Stomach (tissue), 19 donors: Measurements from ENCODE around the gene SH3TC1. TPM values are rescaled to one million over a fixed set of nuclear protein-coding genes. Genes with fewer than 3 reads are reported as not detected.
A peak's percentile ranks its signal among the peaks of the same experiment; 100 is the strongest.

ENCODE experiments used
- DNase-seq, 2 donors: peaks; one replicate each; pipeline versions ENCODE4 v3.0.0 to v3.0.0-alpha.2; 2013 to 2019
- H3K27ac ChIP-seq, 5 donors: fragments of 200-600 bp in 4 of 5; sonication (generic) in 4 of 5; one replicate each; pipeline ENCODE4 v1.5.1; 2013 to 2019; ENCODE audit warnings: mild to moderate bottlenecking in 1 of 5, moderate library complexity in 1 of 5
- H3K27me3 ChIP-seq, 3 donors: fragments of 200-600 bp; sonication (generic); one replicate each; pipeline ENCODE4 v1.5.1; 2017 to 2019; ENCODE audit warnings: mixed run types in 1 of 3
- H3K36me3 ChIP-seq, 4 donors: fragments of 200-600 bp; sonication (generic); 1 replicate in 3 of 4; 2 replicates in 1 of 4; pipeline ENCODE4 v1.5.1; 2016 to 2019
- H3K4me1 ChIP-seq, 4 donors: fragments of 200-600 bp; sonication (generic); one replicate each; pipeline ENCODE4 v1.5.1; 2016 to 2019
- H3K4me3 ChIP-seq, 4 donors: fragments of 200-600 bp; sonication (generic) in 3 of 4; one replicate each; pipeline ENCODE4 v1.5.1; 2016 to 2019; ENCODE audit warnings: mild to moderate bottlenecking in 1 of 4
- H3K9me3 ChIP-seq, 4 donors: fragments of 200-600 bp; sonication (generic); one replicate each; pipeline ENCODE4 v1.5.1; 2016 to 2019
- EP300 ChIP-seq: sonication (generic); formaldehyde crosslinking; IDR thresholded peaks from one replicate; pipeline ENCODE4 v1.6.1; 2017; ENCODE audit warnings: antibody characterized with exemption
- POLR2A ChIP-seq, 4 donors: fragments of 450-650 bp; IDR thresholded peaks; one replicate each; pipeline ENCODE4 v1.6.1; 2016; ENCODE audit warnings: antibody characterized with exemption in 4 of 4, control low read depth in 2 of 4, mild to moderate bottlenecking in 1 of 4, moderate library complexity in 1 of 4
- POLR2AphosphoS5 ChIP-seq, 3 donors: sonication (generic); formaldehyde crosslinking; IDR thresholded peaks; one replicate each; pipeline ENCODE4 v1.6.1; 2016; ENCODE audit warnings: antibody characterized with exemption in 3 of 3
- WGBS, 5 donors: extraction: QIAGEN DNeasy Blood & Tissue Kit in 3 of 5; methylation state at CpG; one replicate each; pipeline versions ENCODE4 v1.1.5 to v1.1.7; 2013 to 2018; 5-methylcytosine and 5-hydroxymethylcytosine counted together
- intact Hi-C: fragments of 100-400 bp; cut with DNase I; formaldehyde crosslinking; loops from one replicate; pipeline ENCODE4 v1.15.1; 2023; ENCODE audit warnings: low total_unique reads
- long read RNA-seq, 10 donors: transcript quantifications; one replicate each; lab custom pipeline, GENCODE V29; 2026
- polyA plus RNA-seq, 3 donors: library from polyadenylated mRNA; stranded (reverse); fragments of 200-250 nt; gene quantifications; one replicate each; pipeline ENCODE4 v1.2.3, GENCODE V29; 2013
- total RNA-seq, 5 donors: library from RNA; depleted of rRNA; stranded (reverse); fragments of >200 nt; gene quantifications; one replicate each; pipeline versions ENCODE4 v1.1.0 to v1.2.3, GENCODE V29; 2014 to 2016
- TF ChIP-seq, protein P1 (sequence below), 7 experiments: fragments of 450-650 bp in 4 of 7; fragments of 200-600 bp in 3 of 7; sonication (generic) in 3 of 7; IDR thresholded peaks; one replicate each; pipeline ENCODE4 v1.5.1; 2016 to 2019; ENCODE audit warnings: antibody characterized with exemption in 7 of 7, control low read depth in 2 of 7, mild to moderate bottlenecking in 1 of 7
- donor health status: healthy with polysubstance abuse.
- donor health status: Bipolar disorder and iron deficiency.
- donor health status: healthy.

The SH3TC1 gene
- total RNA-seq (10 to 100 TPM; 22.8 to 96.2 (median 52.5) TPM), polyA plus RNA-seq (10 to 100 TPM; 12.0 to 18.2 (median 13.9) TPM)
- long read RNA-seq, donor 1 = 0 reads
- long read RNA-seq, donor 2, full-length matches to known transcripts = 2 of 2 reads
- long read RNA-seq, donor 2, partial matches to known transcripts = 0 of 2 reads
- long read RNA-seq, donor 2, other reads (novel, unspliced or antisense) = 0 of 2 reads
- long read RNA-seq, donor 3, partial matches to known transcripts = 0 of 2 reads
- long read RNA-seq, donor 3, other reads (novel, unspliced or antisense) = 0 of 2 reads
- long read RNA-seq, donor 4 = 0 reads
- long read RNA-seq, donor 5, full-length matches to known transcripts = 1 of 1 reads
- long read RNA-seq, donor 5, partial matches to known transcripts = 0 of 1 reads
- long read RNA-seq, donor 5, other reads (novel, unspliced or antisense) = 0 of 1 reads
- long read RNA-seq, donor 6 = 0 reads
- long read RNA-seq, donor 7, partial matches to known transcripts = 0 of 1 reads
- long read RNA-seq, donor 7, other reads (novel, unspliced or antisense) = 0 of 1 reads
- long read RNA-seq, donor 8, partial matches to known transcripts = 0 of 1 reads
- long read RNA-seq, donor 8, other reads (novel, unspliced or antisense) = 0 of 1 reads
- long read RNA-seq, donor 9 = 0 reads
- long read RNA-seq, donor 10 = 0 reads

DNA sequence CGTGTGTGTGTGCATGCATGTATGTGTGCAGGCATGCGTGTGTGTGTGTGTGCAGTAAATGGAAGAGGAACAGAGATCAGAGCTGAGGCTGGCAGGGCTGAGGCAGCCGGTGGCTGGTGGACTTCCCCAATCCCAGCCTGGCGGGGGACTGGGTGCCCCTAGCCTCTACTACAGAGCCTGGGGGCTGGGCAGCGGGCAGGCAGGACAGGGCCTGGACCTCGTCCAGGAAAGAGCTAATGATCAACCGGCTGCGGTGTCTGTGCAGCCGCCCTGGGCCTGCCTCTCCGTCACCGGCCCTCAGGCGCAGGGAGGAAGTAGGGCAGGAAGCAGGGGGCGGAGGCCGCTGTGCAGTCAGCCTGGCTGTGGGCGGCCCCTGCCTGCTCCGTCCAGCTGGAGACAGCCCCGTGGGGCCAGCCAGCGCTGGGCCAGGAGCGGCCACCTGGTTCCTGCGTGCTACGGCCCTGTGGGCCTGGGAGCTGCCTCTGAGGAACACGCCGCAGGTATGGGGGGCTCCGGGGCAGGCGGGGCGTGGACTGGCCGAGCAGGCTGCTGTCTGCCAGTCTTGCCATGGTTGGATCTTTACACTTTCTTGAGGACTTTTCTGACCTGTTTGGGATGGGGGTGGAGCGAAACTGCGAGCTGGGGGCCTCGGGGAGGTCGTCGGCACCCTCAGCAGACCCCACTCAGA lies at the start of gene SH3TC1:
TSS of gene SH3TC1 (plus strand) at position 385 of the 688 bp plus-strand sequence. CDS start 5,905 bp downstream, outside the sequence.
- 2 to 18% (median 3%) methylated on average over 13 to 32 of the region's 32 CpGs for WGBS, 5 donors
- intact Hi-C loops = no loop called here
- peaks cover 27 to 78% (median 52%) of the 10 kb centered on the region in 4 donors for H3K4me1 ChIP-seq

DNA sequence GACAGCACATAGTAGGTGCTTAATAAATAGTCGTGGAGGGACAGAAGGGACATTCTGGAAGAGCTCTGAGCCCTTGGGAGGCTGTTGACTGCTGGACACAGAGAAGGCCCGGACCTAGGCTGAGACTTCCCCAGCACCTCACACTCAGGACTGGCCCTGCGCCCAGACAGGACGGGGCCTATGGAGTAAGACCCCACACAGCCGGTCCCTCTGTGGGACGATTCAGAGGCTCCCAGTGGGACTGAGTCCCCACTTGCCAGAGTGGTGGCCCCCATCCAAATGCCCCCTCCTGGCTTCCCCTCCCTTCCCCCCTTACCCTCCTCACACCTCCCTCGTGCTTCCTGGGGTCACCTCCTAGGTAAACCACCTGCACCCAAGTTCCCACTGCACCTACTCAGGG lies 49.4 kb upstream of the SH3TC1 start:
- Histone ChIP-seq H3K9me3 (no peaks in the 10 kb centered on the region), H3K4me1 (peaks cover 0 to 17% (median 8%) of the 10 kb centered on the region in 4 donors), H3K4me3 (no peak overlapping the region), H3K27ac (no peak overlapping the region), H3K36me3 (no peaks in the 10 kb centered on the region), H3K27me3 (peaks cover 0 to 12% (median under 1%) of the 10 kb centered on the region in 3 donors)
- TF ChIP-seq, protein P1, sequence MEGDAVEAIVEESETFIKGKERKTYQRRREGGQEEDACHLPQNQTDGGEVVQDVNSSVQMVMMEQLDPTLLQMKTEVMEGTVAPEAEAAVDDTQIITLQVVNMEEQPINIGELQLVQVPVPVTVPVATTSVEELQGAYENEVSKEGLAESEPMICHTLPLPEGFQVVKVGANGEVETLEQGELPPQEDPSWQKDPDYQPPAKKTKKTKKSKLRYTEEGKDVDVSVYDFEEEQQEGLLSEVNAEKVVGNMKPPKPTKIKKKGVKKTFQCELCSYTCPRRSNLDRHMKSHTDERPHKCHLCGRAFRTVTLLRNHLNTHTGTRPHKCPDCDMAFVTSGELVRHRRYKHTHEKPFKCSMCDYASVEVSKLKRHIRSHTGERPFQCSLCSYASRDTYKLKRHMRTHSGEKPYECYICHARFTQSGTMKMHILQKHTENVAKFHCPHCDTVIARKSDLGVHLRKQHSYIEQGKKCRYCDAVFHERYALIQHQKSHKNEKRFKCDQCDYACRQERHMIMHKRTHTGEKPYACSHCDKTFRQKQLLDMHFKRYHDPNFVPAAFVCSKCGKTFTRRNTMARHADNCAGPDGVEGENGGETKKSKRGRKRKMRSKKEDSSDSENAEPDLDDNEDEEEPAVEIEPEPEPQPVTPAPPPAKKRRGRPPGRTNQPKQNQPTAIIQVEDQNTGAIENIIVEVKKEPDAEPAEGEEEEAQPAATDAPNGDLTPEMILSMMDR (IDR thresholded peaks at IDR 0.05) = no peak
- TF ChIP-seq POLR2AphosphoS5 (IDR thresholded peaks at IDR 0.05) (no peak), EP300 (no peak), POLR2A (IDR thresholded peaks at IDR 0.05) (no peak)
- DNase-seq = no peak
- WGBS, 5 donors = 49 to 83% (median 81%) methylated on average over 2 to 7 of the region's 7 CpGs
- intact Hi-C loops = no loop called here

More for the DNA sequence above, at the start of gene SH3TC1:
- DNase-seq = peak; percentile 95 to 98
- Histone ChIP-seq H3K36me3 (peaks cover 0 to 8% (median 0%) of the 10 kb centered on the region in 4 donors), H3K4me3 (peak within 1 kb of the TSS; percentile 44 to 52 (median 48)), H3K27me3 (no peaks in the 10 kb centered on the region), H3K9me3 (no peaks in the 10 kb centered on the region), H3K27ac (peak within 1 kb of the TSS; percentile 82 to 91 (median 88))
- peak in 2 of 4 donors; percentile 62 to 69 for TF ChIP-seq POLR2A (IDR thresholded peaks at IDR 0.05)
- no peak for TF ChIP-seq EP300
- TF ChIP-seq POLR2AphosphoS5 (IDR thresholded peaks at IDR 0.05) = peak; percentile 72 to 97 (median 93)
- TF ChIP-seq, protein P1 (IDR thresholded peaks at IDR 0.05) = no peak

DNA sequence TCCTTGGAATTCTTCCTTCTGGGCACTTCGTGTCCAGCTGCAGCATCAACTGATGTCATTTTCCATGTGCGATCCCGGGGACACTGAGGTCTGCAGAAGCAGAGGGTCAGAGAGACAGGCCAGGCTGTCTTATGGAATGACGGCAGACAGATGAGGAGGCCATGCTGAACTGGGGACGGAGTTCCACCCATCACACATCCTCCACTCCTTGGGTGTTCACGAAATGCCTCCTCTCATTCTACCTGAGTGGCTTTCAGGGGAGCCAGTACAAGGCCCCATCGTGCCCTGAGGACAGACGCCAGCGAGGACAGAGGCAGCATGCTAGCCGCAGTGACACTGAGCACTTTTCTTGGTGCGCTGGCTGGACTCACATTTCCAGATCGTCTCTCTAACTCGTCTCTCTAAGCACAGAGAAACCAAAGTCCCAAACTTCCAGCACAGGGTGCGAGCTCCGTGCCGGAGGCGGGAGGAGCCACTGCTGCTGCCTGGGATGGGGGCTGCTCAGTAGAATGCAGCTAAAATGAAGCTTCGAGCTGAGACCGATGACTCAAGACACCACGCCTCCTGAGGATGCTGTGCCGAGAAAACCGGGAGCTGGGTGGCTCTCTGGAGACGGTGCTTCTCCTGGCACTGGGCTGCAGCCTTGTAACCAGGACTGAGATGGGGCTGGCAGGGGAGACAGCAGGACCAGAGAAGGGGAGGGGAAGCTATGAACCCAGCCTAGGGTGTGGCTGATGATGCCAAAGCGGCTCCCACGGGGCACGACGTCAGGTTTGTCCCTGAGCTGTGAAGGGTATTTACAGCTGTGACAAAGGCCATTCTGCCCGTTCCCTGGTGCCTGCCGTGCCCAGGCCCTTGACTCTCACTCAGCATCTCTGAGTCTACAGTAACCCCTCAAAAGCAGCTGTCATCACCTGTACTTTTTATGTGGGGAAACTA lies 48.7 kb upstream of the SH3TC1 start:
- DNase-seq = no peak
- peaks cover 0 to 6% (median 0%) of the 10 kb centered on the region in 3 donors for H3K27me3 ChIP-seq
- H3K27ac ChIP-seq = no peak overlapping the region
- intact Hi-C loops = no loop called here
- TF ChIP-seq POLR2A (IDR thresholded peaks at IDR 0.05) (no peak), EP300 (no peak)
- TF ChIP-seq, protein P1 (IDR thresholded peaks at IDR 0.05) = no peak
- no peaks in the 10 kb centered on the region for H3K36me3 ChIP-seq
- H3K4me3 ChIP-seq = no peak overlapping the region
- no peaks in the 10 kb centered on the region for H3K9me3 ChIP-seq
- peaks cover 0 to 9% (median 4%) of the 10 kb centered on the region in 4 donors for H3K4me1 ChIP-seq
- WGBS, 5 donors = 74 to 81% (median 78%) methylated on average over 25 to 29 of the region's 29 CpGs
